ENCODE results near the gene RTRAF.

RTRAF gene

DNA sequence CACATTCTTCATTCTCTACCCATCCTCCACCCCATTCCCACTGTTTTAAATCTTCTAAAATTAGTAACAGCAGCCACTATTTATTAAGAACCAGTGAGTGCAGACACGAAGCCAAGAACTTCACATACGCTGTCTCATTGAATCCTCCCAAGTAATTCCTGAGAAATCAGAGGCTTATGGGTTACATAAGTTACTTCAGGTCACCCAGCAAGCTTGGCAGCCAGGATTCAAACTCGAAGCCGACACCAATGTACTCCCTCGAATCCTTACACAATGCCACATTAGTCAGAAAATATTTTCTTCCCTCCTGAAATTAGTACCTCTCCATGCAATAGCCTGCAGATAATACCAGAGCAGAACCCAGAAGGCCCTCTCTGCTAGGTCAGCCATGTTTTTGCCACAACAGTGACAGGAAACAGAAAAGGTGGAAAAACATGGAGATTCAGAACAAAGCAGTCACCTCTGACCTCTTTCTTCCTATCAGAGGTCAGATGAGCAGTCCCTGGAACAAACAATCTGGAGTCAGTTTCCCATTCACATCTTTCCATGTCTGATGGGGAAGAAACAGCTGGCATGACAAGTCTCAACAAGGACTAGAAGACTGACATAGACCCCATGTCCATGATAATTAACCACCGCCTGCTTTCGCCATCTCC, 63.1 kb downstream of the RTRAF start:
- TF ChIP-seq ZBTB7A (IDR thresholded peaks at IDR 0.05; ENCODE audit: low read depth) (no peak), RAD21 (IDR thresholded peaks at IDR 0.05; ENCODE audit: low read depth) (no peak)
- TF ChIP-seq, protein P1, sequence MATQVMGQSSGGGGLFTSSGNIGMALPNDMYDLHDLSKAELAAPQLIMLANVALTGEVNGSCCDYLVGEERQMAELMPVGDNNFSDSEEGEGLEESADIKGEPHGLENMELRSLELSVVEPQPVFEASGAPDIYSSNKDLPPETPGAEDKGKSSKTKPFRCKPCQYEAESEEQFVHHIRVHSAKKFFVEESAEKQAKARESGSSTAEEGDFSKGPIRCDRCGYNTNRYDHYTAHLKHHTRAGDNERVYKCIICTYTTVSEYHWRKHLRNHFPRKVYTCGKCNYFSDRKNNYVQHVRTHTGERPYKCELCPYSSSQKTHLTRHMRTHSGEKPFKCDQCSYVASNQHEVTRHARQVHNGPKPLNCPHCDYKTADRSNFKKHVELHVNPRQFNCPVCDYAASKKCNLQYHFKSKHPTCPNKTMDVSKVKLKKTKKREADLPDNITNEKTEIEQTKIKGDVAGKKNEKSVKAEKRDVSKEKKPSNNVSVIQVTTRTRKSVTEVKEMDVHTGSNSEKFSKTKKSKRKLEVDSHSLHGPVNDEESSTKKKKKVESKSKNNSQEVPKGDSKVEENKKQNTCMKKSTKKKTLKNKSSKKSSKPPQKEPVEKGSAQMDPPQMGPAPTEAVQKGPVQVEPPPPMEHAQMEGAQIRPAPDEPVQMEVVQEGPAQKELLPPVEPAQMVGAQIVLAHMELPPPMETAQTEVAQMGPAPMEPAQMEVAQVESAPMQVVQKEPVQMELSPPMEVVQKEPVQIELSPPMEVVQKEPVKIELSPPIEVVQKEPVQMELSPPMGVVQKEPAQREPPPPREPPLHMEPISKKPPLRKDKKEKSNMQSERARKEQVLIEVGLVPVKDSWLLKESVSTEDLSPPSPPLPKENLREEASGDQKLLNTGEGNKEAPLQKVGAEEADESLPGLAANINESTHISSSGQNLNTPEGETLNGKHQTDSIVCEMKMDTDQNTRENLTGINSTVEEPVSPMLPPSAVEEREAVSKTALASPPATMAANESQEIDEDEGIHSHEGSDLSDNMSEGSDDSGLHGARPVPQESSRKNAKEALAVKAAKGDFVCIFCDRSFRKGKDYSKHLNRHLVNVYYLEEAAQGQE (IDR thresholded peaks at IDR 0.05; ENCODE audit: low read depth), result no peak
- TF ChIP-seq, protein P2, sequence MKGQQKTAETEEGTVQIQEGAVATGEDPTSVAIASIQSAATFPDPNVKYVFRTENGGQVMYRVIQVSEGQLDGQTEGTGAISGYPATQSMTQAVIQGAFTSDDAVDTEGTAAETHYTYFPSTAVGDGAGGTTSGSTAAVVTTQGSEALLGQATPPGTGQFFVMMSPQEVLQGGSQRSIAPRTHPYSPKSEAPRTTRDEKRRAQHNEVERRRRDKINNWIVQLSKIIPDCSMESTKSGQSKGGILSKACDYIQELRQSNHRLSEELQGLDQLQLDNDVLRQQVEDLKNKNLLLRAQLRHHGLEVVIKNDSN (IDR thresholded peaks at IDR 0.05), result no peak

DNA sequence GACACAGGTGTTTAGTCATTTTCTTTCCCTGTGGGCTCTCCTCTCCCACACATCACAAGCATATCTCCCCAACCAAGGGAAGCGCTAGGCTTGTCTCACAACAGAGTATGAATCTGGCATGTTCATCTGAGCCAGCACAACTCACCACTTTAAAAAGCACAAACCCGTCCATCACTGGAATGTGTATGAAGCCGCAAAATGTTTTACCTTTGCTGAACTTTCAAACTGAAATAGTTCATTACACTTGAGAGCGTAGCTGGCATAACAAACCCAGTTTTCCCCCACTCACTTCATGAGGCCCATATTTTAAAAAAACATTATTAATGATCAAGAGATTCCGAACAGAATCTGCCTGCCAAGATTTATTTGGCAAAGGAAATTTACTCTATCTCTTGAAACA, 63.7 kb downstream of the RTRAF start:
- TF ChIP-seq FOXM1 (IDR thresholded peaks at IDR 0.05; ENCODE audit: borderline replicate concordance, low read depth) (no peak), NFIC (IDR thresholded peaks at IDR 0.05) (no peak), RAD21 (IDR thresholded peaks at IDR 0.05; ENCODE audit: low read depth) (no peak), TAF1 (IDR thresholded peaks at IDR 0.05; ENCODE audit: low read depth) (no peak), EP300 (IDR thresholded peaks at IDR 0.05; ENCODE audit: borderline replicate concordance) (no peak), YY1 (IDR thresholded peaks at IDR 0.05; ENCODE audit: low read depth) (no peak), TCF12 (IDR thresholded peaks at IDR 0.05; ENCODE audit: low read depth) (no peak), ZBTB7A (IDR thresholded peaks at IDR 0.05; ENCODE audit: low read depth) (no peak), CEBPB (IDR thresholded peaks at IDR 0.05) (no peak), TEAD4 (IDR thresholded peaks at IDR 0.05) (no peak), EGR1 (IDR thresholded peaks at IDR 0.05) (no peak), CREB1 (IDR thresholded peaks at IDR 0.05; ENCODE audit: low read depth) (no peak)
- TF ChIP-seq, protein P1 (IDR thresholded peaks at IDR 0.05; ENCODE audit: low read depth), result no peak
- TF ChIP-seq, protein P2 (IDR thresholded peaks at IDR 0.05), result no peak
- TF ChIP-seq, protein P3, sequence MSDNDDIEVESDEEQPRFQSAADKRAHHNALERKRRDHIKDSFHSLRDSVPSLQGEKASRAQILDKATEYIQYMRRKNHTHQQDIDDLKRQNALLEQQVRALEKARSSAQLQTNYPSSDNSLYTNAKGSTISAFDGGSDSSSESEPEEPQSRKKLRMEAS (IDR thresholded peaks at IDR 0.05), result no peak

DNA sequence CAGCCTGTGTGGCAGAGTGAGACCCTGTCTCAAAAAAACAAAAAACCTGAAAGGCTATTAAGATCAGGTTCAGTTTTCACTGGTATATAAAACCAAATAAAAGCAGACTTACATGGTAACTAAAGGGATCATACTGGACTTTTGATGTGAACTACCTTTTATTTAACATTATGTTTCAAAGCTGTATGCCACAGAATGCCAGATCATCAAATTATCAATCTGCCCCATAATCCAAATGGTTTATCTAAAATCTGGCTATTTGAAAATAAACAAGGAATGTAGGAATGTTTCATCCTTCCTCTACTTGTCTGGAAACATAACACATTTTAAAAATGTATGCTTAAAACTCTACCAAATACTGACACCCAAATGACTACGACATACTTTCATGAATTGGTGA, 65.3 kb downstream of the RTRAF start:
- no peak for TF ChIP-seq TEAD4 (IDR thresholded peaks at IDR 0.05)
- TF ChIP-seq TAF1 (IDR thresholded peaks at IDR 0.05; ENCODE audit: low read depth), result no peak
- TF ChIP-seq NFIC (IDR thresholded peaks at IDR 0.05), result no peak
- TF ChIP-seq, protein P3 (IDR thresholded peaks at IDR 0.05), result no peak
- TF ChIP-seq EP300 (IDR thresholded peaks at IDR 0.05; ENCODE audit: borderline replicate concordance), result no peak
- TF ChIP-seq CREB1 (IDR thresholded peaks at IDR 0.05; ENCODE audit: low read depth), result no peak
- TF ChIP-seq, protein P1 (IDR thresholded peaks at IDR 0.05; ENCODE audit: low read depth), result no peak
- TF ChIP-seq, protein P2 (IDR thresholded peaks at IDR 0.05), result no peak
- TF ChIP-seq ZBTB7A (IDR thresholded peaks at IDR 0.05; ENCODE audit: low read depth), result no peak
- TF ChIP-seq FOXM1 (IDR thresholded peaks at IDR 0.05; ENCODE audit: borderline replicate concordance, low read depth), result no peak
- no peak for TF ChIP-seq YY1 (IDR thresholded peaks at IDR 0.05; ENCODE audit: low read depth)
- TF ChIP-seq TCF12 (IDR thresholded peaks at IDR 0.05; ENCODE audit: low read depth), result no peak
- no peak for TF ChIP-seq EGR1 (IDR thresholded peaks at IDR 0.05)
- TF ChIP-seq CEBPB (IDR thresholded peaks at IDR 0.05), result no peak
- TF ChIP-seq RAD21 (IDR thresholded peaks at IDR 0.05; ENCODE audit: low read depth), result no peak

DNA sequence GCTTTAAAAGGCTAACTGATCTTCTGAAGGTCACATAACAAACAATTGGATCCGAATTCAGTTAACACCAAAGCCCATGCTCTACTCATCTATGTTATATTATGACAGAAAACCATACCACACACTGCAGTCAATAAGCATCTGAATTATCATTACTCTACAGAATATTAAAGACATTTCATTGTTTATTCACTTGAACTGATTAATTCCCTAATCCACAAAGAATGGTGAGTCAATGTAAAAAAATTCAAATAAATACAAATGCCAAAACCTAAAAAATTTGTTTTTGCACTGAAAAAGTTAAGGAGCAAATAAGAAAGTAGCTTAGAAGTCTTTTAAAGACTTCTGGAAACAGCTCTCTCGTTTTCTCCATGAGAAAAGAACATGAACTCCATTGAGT, 65.8 kb downstream of the RTRAF start:
- TF ChIP-seq YY1 (IDR thresholded peaks at IDR 0.05; ENCODE audit: low read depth) (no peak), TEAD4 (IDR thresholded peaks at IDR 0.05) (no peak)
